ENCODE measurements around the gene MAFB.

GRCh38 chr20:40685349-40685748, 3.7 kb downstream of the MAFB start:
- no peak for TF ChIP-seq CTCF (IDR thresholded peaks at IDR 0.05 in 2 of 3, conservative IDR thresholded peaks at IDR 0.05 in 1 of 3; ENCODE audit: borderline replicate concordance in 1 of 3, insufficient read depth in 1 of 3, low read depth in 2 of 3, low read length in 2 of 3)
- TF ChIP-seq SRF (IDR thresholded peaks at IDR 0.05; ENCODE audit: low read depth): no peak
